Measurements from ENCODE around the gene SPINK2. TPM values are rescaled to one million over a fixed set of nuclear protein-coding genes. Genes with fewer than 3 reads are reported as not detected.
A peak's percentile ranks its signal among the peaks of the same experiment; 100 is the strongest.

Gene SPINK2
- total RNA-seq, result under 1 TPM in 1 of 2 experiments, not detected in 1; 0.51 TPM

GRCh38 chr4:56821381-56822243, at the start of gene SPINK2:
Gene SPINK2 (minus strand): TSS chr4:56821701. CDS start chr4:56821662, 39 bp downstream.
- intact Hi-C loops (cut with micrococcal nuclease), result loop anchor here (10.0 kb wide), 1 partner anchor 877 kb away; the partner anchor contains the start of gene CEP135
- ChIA-PET POLR2A (interaction anchor here (0.6 to 2.8 kb wide), 4 partner anchors 15 to 155 kb away, joined by 3 to 6 read pairs (median 4); no protein-coding TSS in a partner anchor), CTCF (interaction anchor here (1.3 kb wide), 2 partner anchors 15 to 181 kb away, joined by 3 to 4 read pairs; no protein-coding TSS in a partner anchor)
- no peaks in the 10 kb centered on the region for H3K36me3 Mint-ChIP-seq
- no peaks in the 10 kb centered on the region for H3K9me3 Mint-ChIP-seq
- H3K4me1 Mint-ChIP-seq (ENCODE audit: low read depth), result peaks cover 27% of the 10 kb centered on the region
- H3K27ac Mint-ChIP-seq, result no peak within 1 kb of the TSS
- DNase-seq, result peak; percentile 77
- peak within 1 kb of the TSS; percentile 61 for H3K4me3 Mint-ChIP-seq
- H3K27me3 Mint-ChIP-seq, result peaks cover 12% of the 10 kb centered on the region

GRCh38 chr4:56870946-56871345, 49.4 kb upstream of the SPINK2 start:
- H3K9me3 Mint-ChIP-seq, result no peaks in the 10 kb centered on the region
- ChIA-PET POLR2A (no interaction called here), CTCF (no interaction called here)
- no peak for DNase-seq
- intact Hi-C loops (cut with micrococcal nuclease), result no loop called here
- peaks cover 2% of the 10 kb centered on the region for H3K27me3 Mint-ChIP-seq
- H3K36me3 Mint-ChIP-seq, result no peaks in the 10 kb centered on the region
- H3K27ac Mint-ChIP-seq, result no peak overlapping the region
- no peak overlapping the region for H3K4me3 Mint-ChIP-seq
- peaks cover 3% of the 10 kb centered on the region for H3K4me1 Mint-ChIP-seq (ENCODE audit: low read depth)

- no peaks in the 10 kb centered on the region for H3K9me3 Mint-ChIP-seq
- peak; percentile 24 for DNase-seq
- CTCF ChIA-PET, result no interaction called here
- H3K27me3 Mint-ChIP-seq, result peaks cover 3% of the 10 kb centered on the region
- POLR2A ChIA-PET, result no interaction called here
- no peak overlapping the region for H3K27ac Mint-ChIP-seq
- H3K4me3 Mint-ChIP-seq, result no peak overlapping the region
- peaks cover 7% of the 10 kb centered on the region for H3K4me1 Mint-ChIP-seq (ENCODE audit: low read depth)
- intact Hi-C loops (cut with micrococcal nuclease), result no loop called here
- H3K36me3 Mint-ChIP-seq, result no peaks in the 10 kb centered on the region
These were observed 42.1 kb upstream of the SPINK2 start for GRCh38 chr4:56863441-56864139.

- peaks cover 9% of the 10 kb centered on the region for H3K27me3 Mint-ChIP-seq
- CTCF ChIA-PET, result interaction anchor here (0.7 to 1.1 kb wide), 4 partner anchors 25 to 323 kb away, joined by 3 to 5 read pairs (median 4); no protein-coding TSS in a partner anchor
- DNase-seq, result no peak
- no peak overlapping the region for H3K4me3 Mint-ChIP-seq
- H3K36me3 Mint-ChIP-seq, result no peaks in the 10 kb centered on the region
- POLR2A ChIA-PET, result no interaction called here
- peaks cover 7% of the 10 kb centered on the region for H3K4me1 Mint-ChIP-seq (ENCODE audit: low read depth)
- no peaks in the 10 kb centered on the region for H3K9me3 Mint-ChIP-seq
- no peak overlapping the region for H3K27ac Mint-ChIP-seq
- intact Hi-C loops (cut with micrococcal nuclease), result no loop called here
These were observed 39.9 kb upstream of the SPINK2 start for GRCh38 chr4:56861360-56861759.

- no peaks in the 10 kb centered on the region for H3K36me3 Mint-ChIP-seq
- peaks cover 9% of the 10 kb centered on the region for H3K27me3 Mint-ChIP-seq
- H3K4me3 Mint-ChIP-seq, result no peak overlapping the region
- POLR2A ChIA-PET, result no interaction called here
- no peaks in the 10 kb centered on the region for H3K9me3 Mint-ChIP-seq
- peaks cover 7% of the 10 kb centered on the region for H3K4me1 Mint-ChIP-seq (ENCODE audit: low read depth)
- intact Hi-C loops (cut with micrococcal nuclease), result no loop called here
- H3K27ac Mint-ChIP-seq, result no peak overlapping the region
- DNase-seq, result no peak
- CTCF ChIA-PET, result interaction anchor here (0.7 to 1.1 kb wide), 4 partner anchors 24 to 323 kb away, joined by 3 to 5 read pairs (median 4); no protein-coding TSS in a partner anchor
These were observed 39.3 kb upstream of the SPINK2 start for GRCh38 chr4:56860781-56861180.

- H3K36me3 Mint-ChIP-seq, result no peaks in the 10 kb centered on the region
- peaks cover 7% of the 10 kb centered on the region for H3K4me1 Mint-ChIP-seq (ENCODE audit: low read depth)
- CTCF ChIA-PET, result no interaction called here
- DNase-seq, result no peak
- intact Hi-C loops (cut with micrococcal nuclease), result no loop called here
- POLR2A ChIA-PET, result no interaction called here
- H3K27ac Mint-ChIP-seq, result no peak overlapping the region
- H3K27me3 Mint-ChIP-seq, result peaks cover 9% of the 10 kb centered on the region
- no peak overlapping the region for H3K4me3 Mint-ChIP-seq
- H3K9me3 Mint-ChIP-seq, result no peaks in the 10 kb centered on the region
These were observed 38.3 kb upstream of the SPINK2 start for GRCh38 chr4:56859841-56860240.

GRCh38 chr4:56857601-56858309, 36.3 kb upstream of the SPINK2 start:
- Mint-ChIP-seq H3K36me3 (no peaks in the 10 kb centered on the region), H3K9me3 (no peaks in the 10 kb centered on the region), H3K27me3 (peaks cover 7% of the 10 kb centered on the region), H3K27ac (no peak overlapping the region), H3K4me3 (no peak overlapping the region), H3K4me1 (ENCODE audit: low read depth) (peaks cover 2% of the 10 kb centered on the region)
- CTCF ChIA-PET, result no interaction called here
- DNase-seq, result no peak
- POLR2A ChIA-PET, result interaction anchor here (0.5 kb wide), 1 partner anchor 26 kb away, joined by 8 read pairs; no protein-coding TSS in a partner anchor
- intact Hi-C loops (cut with micrococcal nuclease), result no loop called here

- H3K4me1 Mint-ChIP-seq (ENCODE audit: low read depth), result peaks cover 2% of the 10 kb centered on the region
- no peaks in the 10 kb centered on the region for H3K36me3 Mint-ChIP-seq
- no peaks in the 10 kb centered on the region for H3K9me3 Mint-ChIP-seq
- POLR2A ChIA-PET, result no interaction called here
- peaks cover 7% of the 10 kb centered on the region for H3K27me3 Mint-ChIP-seq
- intact Hi-C loops (cut with micrococcal nuclease), result no loop called here
- H3K4me3 Mint-ChIP-seq, result no peak overlapping the region
- CTCF ChIA-PET, result no interaction called here
- no peak overlapping the region for H3K27ac Mint-ChIP-seq
- DNase-seq, result no peak
These were observed 35.2 kb upstream of the SPINK2 start for GRCh38 chr4:56856656-56857055.

GRCh38 chr4:56850910-56851309, 29.4 kb upstream of the SPINK2 start:
- H3K9me3 Mint-ChIP-seq, result no peaks in the 10 kb centered on the region
- POLR2A ChIA-PET, result no interaction called here

GRCh38 chr4:56844802-56845580, 23.5 kb upstream of the SPINK2 start:
- no peaks in the 10 kb centered on the region for H3K4me1 Mint-ChIP-seq (ENCODE audit: low read depth)
- H3K36me3 Mint-ChIP-seq, result no peaks in the 10 kb centered on the region
- intact Hi-C loops (cut with micrococcal nuclease), result no loop called here
- CTCF ChIA-PET, result interaction anchor here (1.0 kb wide), 1 partner anchor 8 kb away, joined by 3 read pairs; no protein-coding TSS in a partner anchor
- POLR2A ChIA-PET, result no interaction called here
- no peaks in the 10 kb centered on the region for H3K9me3 Mint-ChIP-seq
- H3K27ac Mint-ChIP-seq, result no peak overlapping the region
- H3K27me3 Mint-ChIP-seq, result no peaks in the 10 kb centered on the region
- H3K4me3 Mint-ChIP-seq, result no peak overlapping the region
- DNase-seq, result no peak

More at GRCh38 chr4:56850910-56851309, 29.4 kb upstream of the SPINK2 start:
- CTCF ChIA-PET, result no interaction called here
- H3K36me3 Mint-ChIP-seq, result no peaks in the 10 kb centered on the region
- H3K27me3 Mint-ChIP-seq, result no peaks in the 10 kb centered on the region
- no peak overlapping the region for H3K4me3 Mint-ChIP-seq
- no peaks in the 10 kb centered on the region for H3K4me1 Mint-ChIP-seq (ENCODE audit: low read depth)
- H3K27ac Mint-ChIP-seq, result no peak overlapping the region
- no peak for DNase-seq
- intact Hi-C loops (cut with micrococcal nuclease), result no loop called here

GRCh38 chr4:56843421-56843899, 22.0 kb upstream of the SPINK2 start:
- H3K27me3 Mint-ChIP-seq, result no peaks in the 10 kb centered on the region
- no peak overlapping the region for H3K27ac Mint-ChIP-seq
- no peak for DNase-seq
- H3K4me3 Mint-ChIP-seq, result no peak overlapping the region
- no peaks in the 10 kb centered on the region for H3K4me1 Mint-ChIP-seq (ENCODE audit: low read depth)
- ChIA-PET POLR2A (no interaction called here), CTCF (no interaction called here)
- H3K9me3 Mint-ChIP-seq, result no peaks in the 10 kb centered on the region
- intact Hi-C loops (cut with micrococcal nuclease), result no loop called here
- no peaks in the 10 kb centered on the region for H3K36me3 Mint-ChIP-seq

Measured in activated CD4-positive, alpha-beta memory T cell treated with anti-CD3 and anti-CD28 coated beads for 36 hours (primary cell).